ENCODE measurements around the gene UBR3. TPM values are rescaled to one million over a fixed set of nuclear protein-coding genes. Genes with fewer than 3 reads are reported as not detected.

Gene UBR3
- total RNA-seq, 6 experiments from 2014 or later = 25.3 to 37.3 (median 29.9) TPM

DNA sequence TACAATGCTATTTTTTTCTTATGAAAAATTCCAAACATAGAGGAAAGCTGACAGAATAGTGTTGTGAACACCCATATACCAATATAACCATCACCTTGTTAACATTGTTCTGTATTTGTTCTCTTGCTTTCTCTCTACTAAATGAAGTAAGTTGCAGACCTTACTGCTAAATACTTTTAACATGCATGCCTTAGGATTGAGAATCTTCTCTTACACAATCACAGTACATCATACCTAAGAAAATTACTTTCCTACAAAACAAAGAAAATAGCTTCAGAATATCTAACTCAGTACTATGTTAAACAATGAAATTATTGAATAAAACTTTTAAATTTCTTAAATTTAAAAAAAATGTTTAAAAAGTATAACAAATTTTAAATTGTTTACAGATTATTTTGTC, 136.5 kb downstream of the UBR3 start:
- Histone ChIP-seq H3K27me3 (no peaks in the 10 kb centered on the region), H3K4me3 (no peak overlapping the region), H3K9me3 (no peaks in the 10 kb centered on the region), H3K27ac (no peak overlapping the region), H3K4me1 (no peaks in the 10 kb centered on the region), H3K36me3 (peaks cover 0 to 33% (median 0%) of the 10 kb centered on the region in 4 donors)
- DNase-seq = no peak
- no peak for ATAC-seq
- TF ChIP-seq, protein P1, sequence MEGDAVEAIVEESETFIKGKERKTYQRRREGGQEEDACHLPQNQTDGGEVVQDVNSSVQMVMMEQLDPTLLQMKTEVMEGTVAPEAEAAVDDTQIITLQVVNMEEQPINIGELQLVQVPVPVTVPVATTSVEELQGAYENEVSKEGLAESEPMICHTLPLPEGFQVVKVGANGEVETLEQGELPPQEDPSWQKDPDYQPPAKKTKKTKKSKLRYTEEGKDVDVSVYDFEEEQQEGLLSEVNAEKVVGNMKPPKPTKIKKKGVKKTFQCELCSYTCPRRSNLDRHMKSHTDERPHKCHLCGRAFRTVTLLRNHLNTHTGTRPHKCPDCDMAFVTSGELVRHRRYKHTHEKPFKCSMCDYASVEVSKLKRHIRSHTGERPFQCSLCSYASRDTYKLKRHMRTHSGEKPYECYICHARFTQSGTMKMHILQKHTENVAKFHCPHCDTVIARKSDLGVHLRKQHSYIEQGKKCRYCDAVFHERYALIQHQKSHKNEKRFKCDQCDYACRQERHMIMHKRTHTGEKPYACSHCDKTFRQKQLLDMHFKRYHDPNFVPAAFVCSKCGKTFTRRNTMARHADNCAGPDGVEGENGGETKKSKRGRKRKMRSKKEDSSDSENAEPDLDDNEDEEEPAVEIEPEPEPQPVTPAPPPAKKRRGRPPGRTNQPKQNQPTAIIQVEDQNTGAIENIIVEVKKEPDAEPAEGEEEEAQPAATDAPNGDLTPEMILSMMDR (IDR thresholded peaks at IDR 0.05) = no peak
- no peak for TF ChIP-seq POLR2A (IDR thresholded peaks at IDR 0.05)
- intact Hi-C loops (cut with DNase I) = no loop called here

DNA sequence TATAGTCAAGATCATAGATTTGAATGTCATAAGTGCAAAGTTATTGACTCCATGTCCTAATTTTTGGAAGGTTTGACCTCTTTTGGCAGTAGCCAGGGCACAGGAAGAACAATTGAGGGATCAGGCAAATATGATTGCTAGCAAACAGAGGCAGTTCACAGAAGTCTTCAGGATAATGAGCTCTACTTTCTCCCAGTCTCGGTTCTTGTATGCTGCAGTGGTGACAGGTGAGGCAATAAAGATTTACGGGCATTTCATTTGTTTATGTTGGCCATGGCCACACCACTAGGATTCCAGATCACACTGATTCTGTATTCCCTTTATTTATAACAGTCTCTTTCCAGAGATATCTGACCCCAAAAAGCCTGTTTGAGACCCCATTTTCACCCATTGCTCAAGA, 137.5 kb downstream of the UBR3 start:
- WGBS (ENCODE audit: insufficient coverage, low coverage, low lambda C conversion rate, missing lambda C conversion rate) = 69% methylated on average over 2 of the region's 2 CpGs
- no peak for ATAC-seq
- no peak overlapping the region for H3K4me3 ChIP-seq

DNA sequence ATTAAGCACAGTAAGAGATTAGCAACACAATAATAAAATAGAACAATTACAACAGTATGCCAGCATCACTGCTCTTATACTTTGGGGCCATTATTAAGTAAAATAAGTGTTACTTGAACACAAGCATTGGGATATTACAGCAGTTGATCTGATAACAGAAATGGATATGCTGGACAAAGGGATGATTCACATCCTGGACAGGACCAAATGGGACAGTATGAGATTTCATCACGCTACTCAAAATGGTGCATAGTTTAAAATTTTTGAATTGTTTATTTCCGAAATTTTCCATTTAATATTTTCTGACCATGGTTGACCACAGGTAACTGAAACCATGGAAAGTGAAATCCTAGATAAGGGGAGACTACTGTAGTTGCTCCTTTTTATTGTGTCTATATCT, 138.2 kb downstream of the UBR3 start:
- intact Hi-C loops (cut with DNase I) = no loop called here
- TF ChIP-seq, protein P1 (IDR thresholded peaks at IDR 0.05) = no peak
- no peak for TF ChIP-seq POLR2A (IDR thresholded peaks at IDR 0.05)
- Histone ChIP-seq H3K4me3 (no peak overlapping the region), H3K9me3 (no peaks in the 10 kb centered on the region), H3K36me3 (peaks cover 0 to 25% (median 0%) of the 10 kb centered on the region in 4 donors), H3K27me3 (no peaks in the 10 kb centered on the region), H3K27ac (no peak overlapping the region), H3K4me1 (no peaks in the 10 kb centered on the region)
- ATAC-seq (no peak), DNase-seq (no peak)
- WGBS (ENCODE audit: insufficient coverage, low coverage, low lambda C conversion rate, missing lambda C conversion rate) = 97% methylated on average over 2 of the region's 2 CpGs

More for the DNA sequence above, 137.5 kb downstream of the UBR3 start:
- H3K36me3 ChIP-seq = peaks cover 0 to 26% (median 0%) of the 10 kb centered on the region in 4 donors
- no peaks in the 10 kb centered on the region for H3K4me1 ChIP-seq
- no peaks in the 10 kb centered on the region for H3K9me3 ChIP-seq
- no peak overlapping the region for H3K27ac ChIP-seq
- no peaks in the 10 kb centered on the region for H3K27me3 ChIP-seq
- intact Hi-C loops (cut with DNase I) = no loop called here
- no peak for DNase-seq
- no peak for TF ChIP-seq POLR2A (IDR thresholded peaks at IDR 0.05)
- TF ChIP-seq, protein P1 (IDR thresholded peaks at IDR 0.05) = no peak

DNA sequence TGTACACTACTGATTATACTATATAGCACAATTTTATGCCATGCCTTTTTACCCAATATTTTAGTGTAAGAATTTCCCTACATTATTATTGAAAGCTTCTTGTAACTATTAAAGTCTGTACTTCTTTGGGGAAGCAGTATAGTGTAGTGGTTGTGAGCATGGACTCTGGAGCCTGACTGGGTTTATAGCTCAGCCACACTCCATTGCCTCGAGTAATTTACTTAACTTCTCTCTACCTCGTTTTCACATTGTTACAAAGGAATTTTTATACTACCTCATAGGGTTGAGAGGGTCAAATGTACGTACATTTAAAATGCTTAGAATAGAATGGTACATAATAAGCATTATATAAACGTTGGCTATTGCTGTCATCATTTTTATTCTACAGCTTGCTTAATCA, 139.2 kb downstream of the UBR3 start:
- TF ChIP-seq, protein P1 (IDR thresholded peaks at IDR 0.05) = no peak
- no peak for TF ChIP-seq POLR2A (IDR thresholded peaks at IDR 0.05)

DNA sequence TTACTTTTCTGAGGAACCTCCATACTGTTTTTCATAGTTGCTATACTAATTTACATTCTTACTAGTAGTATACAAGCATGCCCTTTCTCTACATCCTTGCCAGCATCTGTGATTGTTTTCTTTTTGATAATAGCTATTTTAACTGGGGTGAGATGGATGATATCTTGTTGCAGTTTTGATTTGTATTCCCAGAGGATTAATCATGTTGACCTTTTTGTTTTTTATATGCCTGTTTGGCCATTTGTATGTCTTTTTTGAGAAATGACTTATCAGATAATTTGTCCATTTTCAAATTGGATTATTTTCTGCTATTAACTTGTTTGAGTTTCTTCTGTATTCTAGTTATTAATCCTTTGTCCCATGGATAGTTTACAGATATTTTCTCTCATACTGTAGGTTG, 141.5 kb downstream of the UBR3 start:
- no peak for ATAC-seq
- intact Hi-C loops (cut with DNase I) = no loop called here
- no peak for DNase-seq
- Histone ChIP-seq H3K27me3 (no peaks in the 10 kb centered on the region), H3K4me1 (no peaks in the 10 kb centered on the region), H3K4me3 (no peak overlapping the region), H3K27ac (no peak overlapping the region), H3K36me3 (peaks cover 0 to 11% (median 0%) of the 10 kb centered on the region in 4 donors), H3K9me3 (no peaks in the 10 kb centered on the region)
- TF ChIP-seq, protein P1 (IDR thresholded peaks at IDR 0.05) = no peak
- TF ChIP-seq POLR2A (IDR thresholded peaks at IDR 0.05) = no peak

More for the DNA sequence above, 139.2 kb downstream of the UBR3 start:
- Histone ChIP-seq H3K27ac (no peak overlapping the region), H3K4me3 (no peak overlapping the region), H3K9me3 (no peaks in the 10 kb centered on the region), H3K36me3 (peaks cover 0 to 21% (median 0%) of the 10 kb centered on the region in 4 donors), H3K4me1 (no peaks in the 10 kb centered on the region), H3K27me3 (no peaks in the 10 kb centered on the region)
- ATAC-seq (no peak), DNase-seq (no peak)
- WGBS (ENCODE audit: insufficient coverage, low coverage, low lambda C conversion rate, missing lambda C conversion rate) = 84% methylated on average over 4 of the region's 4 CpGs
- intact Hi-C loops (cut with DNase I) = no loop called here

Measured in right lobe of liver (tissue), 6 donors.